ENCODE results near the gene RBP3.

RBP3 gene

DNA sequence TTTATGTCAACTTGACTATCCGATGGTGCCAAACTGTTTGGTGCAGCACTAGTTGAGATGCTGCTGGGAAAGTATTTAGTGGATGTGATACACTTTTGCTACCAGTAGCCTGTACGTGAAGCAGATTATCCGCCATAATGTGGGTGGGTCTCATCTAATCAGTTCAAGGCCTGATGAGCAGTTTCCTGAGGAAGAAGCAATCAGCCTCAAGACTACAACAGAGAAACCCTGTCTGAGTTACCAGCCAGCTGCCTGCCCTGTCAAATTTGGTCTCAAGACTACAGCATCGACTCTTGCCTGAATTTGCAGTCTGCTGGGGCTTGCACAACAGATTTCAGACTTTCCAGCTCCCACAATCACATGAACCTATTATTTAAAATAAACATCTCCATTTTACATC, 10.9 kb upstream of the RBP3 start:
- FAIRE-seq = no peak

DNA sequence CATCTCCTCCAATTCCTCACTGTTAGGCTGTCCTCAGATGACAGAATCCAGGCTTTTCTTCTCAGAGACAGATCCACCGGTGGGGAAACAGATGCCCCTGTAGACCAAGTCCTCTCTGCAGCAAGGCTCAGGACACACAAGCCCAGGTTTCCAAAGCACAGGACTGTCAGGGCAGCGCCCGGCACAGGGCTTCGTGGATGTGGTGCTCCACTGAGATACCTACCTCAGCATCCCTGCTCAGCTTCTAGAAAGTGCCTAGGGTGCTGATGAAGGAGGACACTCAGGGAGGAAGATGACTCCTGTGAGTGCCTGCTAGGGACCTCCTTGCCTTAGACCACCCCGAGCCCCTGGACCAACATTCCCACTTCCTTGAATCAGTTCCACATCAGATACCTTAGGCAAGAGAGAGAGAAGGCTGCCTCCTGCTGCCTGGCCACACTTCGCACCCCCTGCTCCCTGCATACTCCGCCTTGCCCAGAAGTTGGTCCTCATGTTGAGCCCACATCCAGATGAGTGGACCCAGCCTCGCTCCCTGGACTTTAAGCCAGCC, 8.9 kb upstream of the RBP3 start:
- FAIRE-seq = no peak

DNA sequence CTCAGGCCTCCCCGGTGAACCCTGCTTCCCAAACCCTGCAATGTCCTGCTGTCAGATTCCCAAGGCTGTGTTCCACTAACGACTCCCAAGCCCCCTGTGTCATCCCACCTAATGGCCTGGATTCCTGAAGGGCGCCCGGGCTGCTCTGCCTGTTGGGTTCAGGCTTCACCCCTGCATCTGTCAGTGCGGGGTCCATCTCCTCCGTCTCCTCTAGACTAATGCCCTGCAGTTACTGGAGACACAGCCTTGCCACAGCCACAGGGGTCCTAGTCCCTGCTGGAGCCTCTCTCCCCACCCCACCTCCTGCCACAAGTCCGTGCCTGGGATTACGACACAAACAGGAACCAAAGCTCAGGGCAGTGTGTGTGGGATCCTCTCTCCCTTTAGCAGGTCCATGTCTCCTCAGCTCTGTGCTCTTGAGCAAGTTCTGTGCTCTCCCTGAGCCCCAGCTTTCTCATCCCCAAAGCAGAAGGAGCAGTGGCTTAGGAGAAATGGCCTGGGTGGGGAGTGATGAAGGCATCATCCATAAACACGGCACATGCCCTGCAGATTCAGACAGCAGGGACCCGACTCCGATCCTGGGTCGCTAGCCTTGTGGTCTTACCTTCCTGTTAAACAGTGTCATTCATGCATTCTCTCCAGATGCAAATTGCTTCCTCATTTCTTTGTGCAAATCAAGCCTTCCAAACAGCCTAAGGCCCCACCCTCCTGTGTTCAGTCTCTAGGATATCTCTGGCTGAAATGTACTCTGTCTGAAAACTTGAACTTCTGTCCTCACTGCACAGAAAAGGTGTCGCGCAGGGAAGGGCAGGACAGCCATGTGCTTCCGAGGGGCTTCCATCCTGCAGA, 8.2 kb upstream of the RBP3 start:
- FAIRE-seq = no peak

DNA sequence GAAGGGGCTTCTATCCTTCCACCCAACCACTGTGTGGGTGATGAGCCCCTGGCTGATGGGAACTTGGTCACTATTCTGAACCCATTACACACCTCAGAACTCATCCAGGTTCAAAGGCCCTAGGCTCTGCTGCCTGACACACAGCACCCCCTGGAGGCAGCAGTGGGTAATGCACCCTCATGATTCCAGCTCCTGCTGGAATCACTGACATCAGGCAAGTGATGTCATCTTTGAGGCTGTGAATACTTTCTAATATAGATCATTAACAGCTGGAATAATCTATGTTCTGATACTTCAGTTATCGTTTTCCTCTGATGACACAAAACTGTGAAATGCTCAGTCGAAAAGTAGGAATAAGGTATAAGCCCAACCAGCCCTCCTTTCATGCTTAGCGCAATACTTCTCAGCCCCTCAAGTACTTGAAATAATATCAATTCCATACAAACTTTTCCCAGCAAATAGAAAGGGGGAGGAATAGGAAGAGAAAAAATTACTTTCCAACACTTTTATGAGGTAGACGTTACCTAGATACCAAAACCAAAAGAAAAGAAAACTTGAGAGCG, 7.5 kb upstream of the RBP3 start:
- no peak for FAIRE-seq

DNA sequence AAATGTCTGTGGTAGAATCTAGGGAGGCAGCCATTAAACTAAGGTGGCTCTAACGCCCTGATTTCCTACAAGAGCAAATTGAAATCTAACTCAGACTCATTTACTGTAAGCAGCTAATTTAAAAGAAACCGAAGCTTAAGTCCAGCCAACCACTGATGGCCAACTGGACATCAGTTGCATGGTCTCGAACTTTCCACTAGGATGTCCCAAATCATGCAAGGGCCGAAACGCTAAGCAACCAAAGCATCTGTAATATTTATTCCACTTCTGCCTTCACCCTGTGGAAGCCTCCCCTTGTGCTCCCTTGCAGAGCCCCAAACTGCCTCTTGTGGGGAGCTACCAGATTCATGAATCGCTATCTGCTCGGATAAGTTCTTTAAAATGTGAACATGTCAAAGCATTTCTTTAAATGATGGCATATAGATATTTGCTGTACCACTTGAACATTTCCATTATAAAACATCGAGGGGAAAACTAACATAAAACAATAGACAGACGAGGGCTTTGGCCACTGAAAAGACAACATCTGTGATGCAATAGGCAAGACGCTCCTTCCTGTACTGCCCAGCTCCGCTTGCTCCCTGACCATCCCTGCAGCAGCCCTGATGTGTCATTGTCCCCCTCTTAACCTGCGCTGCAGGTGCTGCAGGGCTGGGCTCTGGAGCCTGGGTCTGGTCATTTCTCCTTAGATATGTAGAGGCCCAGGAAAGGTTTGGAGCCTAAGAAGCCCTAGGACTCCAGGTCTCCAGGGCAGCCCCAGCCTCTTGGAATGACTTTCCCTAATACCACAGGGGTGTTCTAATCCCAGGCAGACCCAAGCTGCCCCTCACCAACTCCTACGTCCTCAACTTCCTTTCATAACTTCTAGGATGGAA, 2.9 kb upstream of the RBP3 start:
- no peak for FAIRE-seq

DNA sequence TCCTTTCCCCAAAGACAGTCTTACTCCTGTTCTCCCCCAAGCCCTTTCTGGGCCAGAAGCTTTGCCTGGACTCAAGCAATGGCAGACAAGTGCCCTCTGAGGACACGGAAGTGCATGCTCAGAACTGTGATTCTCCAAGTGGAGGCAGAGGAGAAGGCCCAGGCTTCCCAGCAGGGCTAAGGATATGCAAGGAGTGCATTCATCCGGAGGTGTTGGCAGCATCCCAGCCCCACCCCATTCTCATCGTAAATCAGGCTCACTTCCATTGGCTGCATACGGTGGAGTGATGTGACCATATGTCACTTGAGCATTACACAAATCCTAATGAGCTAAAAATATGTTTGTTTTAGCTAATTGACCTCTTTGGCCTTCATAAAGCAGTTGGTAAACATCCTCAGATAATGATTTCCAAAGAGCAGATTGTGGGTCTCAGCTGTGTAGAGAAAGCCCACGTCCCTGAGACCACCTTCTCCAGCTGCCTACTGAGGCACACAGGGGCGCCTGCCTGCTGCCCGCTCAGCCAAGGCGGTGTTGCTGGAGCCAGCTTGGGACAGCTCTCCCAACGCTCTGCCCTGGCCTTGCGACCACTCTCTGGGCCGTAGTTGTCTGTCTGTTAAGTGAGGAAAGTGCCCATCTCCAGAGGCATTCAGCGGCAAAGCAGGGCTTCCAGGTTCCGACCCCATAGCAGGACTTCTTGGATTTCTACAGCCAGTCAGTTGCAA, 1.4 kb upstream of the RBP3 start:
- no peak for FAIRE-seq

DNA sequence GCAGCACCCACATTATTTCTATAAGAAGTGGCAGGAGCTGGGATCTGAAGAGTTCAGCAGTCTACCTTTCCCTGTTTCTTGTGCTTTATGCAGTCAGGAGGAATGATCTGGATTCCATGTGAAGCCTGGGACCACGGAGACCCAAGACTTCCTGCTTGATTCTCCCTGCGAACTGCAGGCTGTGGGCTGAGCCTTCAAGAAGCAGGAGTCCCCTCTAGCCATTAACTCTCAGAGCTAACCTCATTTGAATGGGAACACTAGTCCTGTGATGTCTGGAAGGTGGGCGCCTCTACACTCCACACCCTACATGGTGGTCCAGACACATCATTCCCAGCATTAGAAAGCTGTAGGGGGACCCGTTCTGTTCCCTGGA, 874 bp upstream of the RBP3 start:
- FAIRE-seq = no peak

DNA sequence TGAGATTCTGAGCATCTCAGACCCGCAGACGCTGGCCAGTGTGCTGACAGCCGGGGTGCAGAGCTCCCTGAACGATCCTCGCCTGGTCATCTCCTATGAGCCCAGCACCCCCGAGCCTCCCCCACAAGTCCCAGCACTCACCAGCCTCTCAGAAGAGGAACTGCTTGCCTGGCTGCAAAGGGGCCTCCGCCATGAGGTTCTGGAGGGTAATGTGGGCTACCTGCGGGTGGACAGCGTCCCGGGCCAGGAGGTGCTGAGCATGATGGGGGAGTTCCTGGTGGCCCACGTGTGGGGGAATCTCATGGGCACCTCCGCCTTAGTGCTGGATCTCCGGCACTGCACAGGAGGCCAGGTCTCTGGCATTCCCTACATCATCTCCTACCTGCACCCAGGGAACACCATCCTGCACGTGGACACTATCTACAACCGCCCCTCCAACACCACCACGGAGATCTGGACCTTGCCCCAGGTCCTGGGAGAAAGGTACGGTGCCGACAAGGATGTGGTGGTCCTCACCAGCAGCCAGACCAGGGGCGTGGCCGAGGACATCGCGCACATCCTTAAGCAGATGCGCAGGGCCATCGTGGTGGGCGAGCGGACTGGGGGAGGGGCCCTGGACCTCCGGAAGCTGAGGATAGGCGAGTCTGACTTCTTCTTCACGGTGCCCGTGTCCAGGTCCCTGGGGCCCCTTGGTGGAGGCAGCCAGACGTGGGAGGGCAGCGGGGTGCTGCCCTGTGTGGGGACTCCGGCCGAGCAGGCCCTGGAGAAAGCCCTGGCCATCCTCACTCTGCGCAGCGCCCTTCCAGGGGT, 703 bp downstream of the RBP3 start:
- no peak for FAIRE-seq

DNA sequence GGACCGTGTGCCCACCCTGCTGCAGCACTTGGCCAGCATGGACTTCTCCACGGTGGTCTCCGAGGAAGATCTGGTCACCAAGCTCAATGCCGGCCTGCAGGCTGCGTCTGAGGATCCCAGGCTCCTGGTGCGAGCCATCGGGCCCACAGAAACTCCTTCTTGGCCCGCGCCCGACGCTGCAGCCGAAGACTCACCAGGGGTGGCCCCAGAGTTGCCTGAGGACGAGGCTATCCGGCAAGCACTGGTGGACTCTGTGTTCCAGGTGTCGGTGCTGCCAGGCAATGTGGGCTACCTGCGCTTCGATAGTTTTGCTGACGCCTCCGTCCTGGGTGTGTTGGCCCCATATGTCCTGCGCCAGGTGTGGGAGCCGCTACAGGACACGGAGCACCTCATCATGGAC, 1.4 kb downstream of the RBP3 start:
- FAIRE-seq = no peak

DNA sequence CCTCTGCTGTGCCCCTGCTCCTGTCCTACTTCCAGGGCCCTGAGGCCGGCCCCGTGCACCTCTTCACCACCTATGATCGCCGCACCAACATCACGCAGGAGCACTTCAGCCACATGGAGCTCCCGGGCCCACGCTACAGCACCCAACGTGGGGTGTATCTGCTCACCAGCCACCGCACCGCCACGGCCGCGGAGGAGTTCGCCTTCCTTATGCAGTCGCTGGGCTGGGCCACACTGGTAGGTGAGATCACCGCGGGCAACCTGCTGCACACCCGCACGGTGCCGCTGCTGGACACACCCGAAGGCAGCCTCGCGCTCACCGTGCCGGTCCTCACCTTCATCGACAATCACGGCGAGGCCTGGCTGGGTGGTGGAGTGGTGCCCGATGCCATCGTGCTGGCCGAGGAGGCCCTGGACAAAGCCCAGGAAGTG, 1.8 kb downstream of the RBP3 start:
- no peak for FAIRE-seq

DNA sequence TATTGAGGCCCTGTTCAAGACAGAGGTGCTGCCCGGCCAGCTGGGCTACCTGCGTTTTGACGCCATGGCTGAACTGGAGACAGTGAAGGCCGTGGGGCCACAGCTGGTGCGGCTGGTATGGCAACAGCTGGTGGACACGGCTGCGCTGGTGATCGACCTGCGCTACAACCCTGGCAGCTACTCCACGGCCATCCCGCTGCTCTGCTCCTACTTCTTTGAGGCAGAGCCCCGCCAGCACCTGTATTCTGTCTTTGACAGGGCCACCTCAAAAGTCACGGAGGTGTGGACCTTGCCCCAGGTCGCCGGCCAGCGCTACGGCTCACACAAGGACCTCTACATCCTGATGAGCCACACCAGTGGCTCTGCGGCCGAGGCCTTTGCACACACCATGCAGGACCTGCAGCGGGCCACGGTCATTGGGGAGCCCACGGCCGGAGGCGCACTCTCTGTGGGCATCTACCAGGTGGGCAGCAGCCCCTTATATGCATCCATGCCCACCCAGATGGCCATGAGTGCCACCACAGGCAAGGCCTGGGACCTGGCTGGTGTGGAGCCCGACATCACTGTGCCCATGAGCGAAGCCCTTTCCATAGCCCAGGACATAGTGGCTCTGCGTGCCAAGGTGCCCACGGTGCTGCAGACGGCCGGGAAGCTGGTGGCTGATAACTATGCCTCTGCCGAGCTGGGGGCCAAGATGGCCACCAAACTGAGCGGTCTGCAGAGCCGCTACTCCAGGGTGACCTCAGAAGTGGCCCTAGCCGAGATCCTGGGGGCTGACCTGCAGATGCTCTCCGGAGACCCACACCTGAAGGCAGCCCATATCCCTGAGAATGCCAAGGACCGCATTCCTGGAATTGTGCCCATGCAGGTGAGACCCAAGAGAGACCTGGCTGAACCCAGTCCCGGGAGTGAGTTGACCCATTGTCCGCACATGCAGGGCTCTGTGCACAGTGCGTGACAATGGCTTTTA, 2.8 kb downstream of the RBP3 start:
- FAIRE-seq = no peak

DNA sequence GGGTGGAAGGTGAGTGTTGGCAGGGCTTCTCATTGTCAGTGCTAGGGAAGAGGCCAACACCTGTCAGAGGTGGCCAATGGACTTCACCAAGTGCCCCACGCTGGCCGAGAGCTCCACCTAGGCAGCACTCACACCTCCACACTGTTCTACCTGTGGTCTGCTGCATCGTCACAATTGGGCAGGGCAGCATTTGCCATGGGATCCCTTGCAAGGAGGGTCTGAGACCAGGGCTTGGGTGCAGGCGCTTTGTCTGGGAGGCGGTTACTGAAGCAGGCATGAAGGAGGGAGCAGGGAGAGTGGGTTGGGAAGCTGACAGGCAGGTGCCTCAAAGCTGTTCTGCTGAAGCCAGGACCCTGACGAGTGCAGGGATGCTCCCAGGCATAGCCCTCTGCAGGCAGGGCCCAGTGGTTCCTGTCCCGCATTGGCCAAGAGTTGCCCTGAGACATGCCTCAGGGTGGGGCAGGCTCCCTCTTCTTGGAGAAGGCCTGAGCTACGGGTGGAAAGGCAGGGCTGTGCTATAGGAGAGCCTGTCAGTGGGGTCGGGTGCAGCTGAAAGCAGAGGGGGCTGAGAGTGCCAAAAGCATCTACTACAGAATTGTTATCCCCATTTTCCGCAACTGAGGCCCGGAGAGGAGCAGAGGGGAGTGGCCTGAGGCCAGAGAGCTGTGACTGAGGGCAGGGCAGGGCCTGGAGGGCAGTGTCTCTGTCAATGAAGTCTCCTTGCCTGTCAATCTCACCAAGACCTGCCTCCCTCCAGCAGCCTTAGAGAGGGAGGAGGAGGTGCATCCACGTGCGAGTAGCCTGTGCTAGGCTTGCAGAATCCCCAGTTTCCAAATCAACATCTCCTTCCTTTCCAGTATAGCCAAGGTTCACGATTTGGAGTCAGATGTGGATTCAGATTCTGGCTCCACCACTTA, 4.0 kb downstream of the RBP3 start:
- no peak for FAIRE-seq

DNA sequence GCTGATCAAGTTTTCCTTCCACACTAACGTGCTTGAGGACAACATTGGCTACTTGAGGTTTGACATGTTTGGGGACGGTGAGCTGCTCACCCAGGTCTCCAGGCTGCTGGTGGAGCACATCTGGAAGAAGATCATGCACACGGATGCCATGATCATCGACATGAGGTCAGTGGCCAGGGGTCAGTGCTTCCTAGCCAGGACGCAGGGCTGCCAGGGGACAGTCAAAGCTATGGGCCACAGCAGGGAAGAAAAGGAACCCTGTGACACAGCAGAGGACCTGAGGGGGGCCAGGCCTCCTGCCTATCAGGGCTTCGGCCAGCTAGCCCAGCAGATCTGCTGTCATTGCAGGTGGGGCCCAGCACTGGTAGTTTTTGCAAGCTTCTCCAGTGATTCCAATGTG, 5.2 kb downstream of the RBP3 start:
- FAIRE-seq = no peak

DNA sequence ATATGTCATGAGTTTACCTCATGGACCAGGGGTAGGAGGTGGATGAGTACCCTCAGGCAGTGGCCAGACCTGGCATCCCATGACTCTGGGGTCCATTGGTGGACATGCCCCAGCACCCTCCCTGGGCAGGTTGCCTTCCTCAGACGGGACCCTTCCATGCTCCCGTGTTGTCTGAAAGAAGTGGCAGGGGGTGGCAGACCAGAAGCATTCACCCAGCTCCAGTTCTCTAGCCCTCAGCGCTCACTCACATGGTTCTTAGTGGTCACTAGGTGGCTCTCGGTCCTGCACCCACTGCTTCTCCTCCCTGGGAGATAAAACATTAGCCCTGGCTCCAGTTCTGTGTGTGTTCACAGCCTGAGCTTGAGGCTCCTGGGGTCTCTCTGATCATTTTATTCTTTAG, 6.0 kb downstream of the RBP3 start:
- no peak for FAIRE-seq

DNA sequence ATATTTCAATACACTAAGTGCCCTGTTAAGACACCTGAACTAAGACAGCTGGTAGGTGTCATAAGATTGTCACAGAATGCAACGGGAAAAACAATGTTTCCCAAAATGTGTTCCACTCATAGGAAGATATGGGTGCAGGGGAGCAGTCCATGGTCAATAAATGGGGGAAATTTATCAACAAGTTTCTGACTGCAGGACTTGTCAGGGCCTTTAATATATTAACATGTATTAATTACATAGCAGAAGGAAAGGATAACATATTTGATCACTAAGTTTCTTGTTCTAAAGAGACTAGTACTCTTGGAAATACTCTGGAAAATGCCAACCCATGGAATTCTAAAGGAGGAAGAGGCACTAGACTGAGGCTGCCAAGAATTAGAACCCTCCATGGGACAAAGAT, 6.7 kb downstream of the RBP3 start:
- no peak for FAIRE-seq

DNA sequence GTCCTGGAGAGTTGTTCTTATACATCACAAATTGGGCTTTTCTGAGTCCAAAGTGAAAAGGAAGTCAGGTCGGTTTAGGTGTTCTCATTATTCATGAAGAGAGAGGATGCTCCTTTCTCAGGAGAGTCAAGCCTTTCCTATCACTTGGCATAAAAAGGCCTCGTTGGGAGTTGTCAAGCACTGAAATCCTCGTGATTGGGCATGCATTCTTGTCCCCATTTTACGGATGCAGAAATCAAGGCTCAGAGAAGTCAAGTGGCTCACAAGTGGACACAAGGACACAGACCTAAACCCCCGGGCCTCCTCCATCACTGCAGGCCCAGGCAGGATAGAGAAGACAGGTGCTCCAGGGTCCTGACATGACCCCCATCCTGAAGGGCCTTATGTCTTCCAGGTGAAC, 8.5 kb downstream of the RBP3 start:
- no peak for FAIRE-seq

DNA sequence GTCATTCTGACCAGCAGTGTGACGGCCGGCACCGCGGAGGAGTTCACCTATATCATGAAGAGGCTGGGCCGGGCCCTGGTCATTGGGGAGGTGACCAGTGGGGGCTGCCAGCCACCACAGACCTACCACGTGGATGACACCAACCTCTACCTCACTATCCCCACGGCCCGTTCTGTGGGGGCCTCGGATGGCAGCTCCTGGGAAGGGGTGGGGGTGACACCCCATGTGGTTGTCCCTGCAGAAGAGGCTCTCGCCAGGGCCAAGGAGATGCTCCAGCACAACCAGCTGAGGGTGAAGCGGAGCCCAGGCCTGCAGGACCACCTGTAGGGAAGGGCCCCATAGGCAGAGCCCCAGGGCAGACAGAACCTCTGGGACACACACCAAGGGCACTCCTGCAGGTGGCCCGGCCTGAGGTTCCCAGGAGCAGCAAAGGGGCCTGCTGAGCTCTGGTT, 9.0 kb downstream of the RBP3 start:
- FAIRE-seq = no peak

DNA sequence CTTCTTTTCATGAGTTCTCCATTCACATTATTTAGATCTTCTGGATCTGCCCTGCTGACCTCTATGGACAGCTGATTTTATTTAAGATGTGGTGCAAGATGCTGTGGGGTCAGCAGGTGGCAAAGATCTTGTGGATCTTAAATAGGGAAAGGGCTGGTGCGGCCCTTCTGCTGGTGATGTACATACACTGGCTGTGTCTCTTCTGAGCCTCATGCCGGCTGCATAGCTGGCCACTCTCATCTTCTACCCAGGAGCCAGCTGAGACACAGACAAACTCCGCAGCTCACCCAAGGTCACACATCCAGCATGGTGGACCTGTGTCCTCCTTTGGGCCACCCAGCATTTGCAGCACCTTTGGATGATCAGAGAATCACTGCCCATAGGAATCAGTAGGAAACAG, 9.7 kb downstream of the RBP3 start:
- FAIRE-seq = no peak

DNA sequence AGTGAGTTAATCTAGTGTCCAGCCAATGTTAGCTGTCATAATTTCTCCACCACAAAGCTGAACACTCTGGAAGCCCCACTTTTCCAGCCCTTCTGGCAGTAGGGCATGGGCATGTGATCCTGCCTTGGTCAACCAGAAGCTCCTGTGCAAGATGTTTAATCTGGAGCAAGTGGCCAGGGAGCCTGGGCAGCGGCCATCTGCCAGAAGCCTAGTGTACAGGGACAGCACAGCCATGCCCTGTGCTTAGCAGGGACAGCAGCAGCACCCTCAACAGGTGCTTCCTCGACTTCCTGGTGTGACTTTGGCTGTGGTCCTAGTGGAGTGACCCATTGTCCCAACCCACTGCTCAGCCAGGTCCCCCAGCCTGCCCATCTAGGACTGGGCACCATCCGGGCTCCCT, 10.3 kb downstream of the RBP3 start:
- no peak for FAIRE-seq

DNA sequence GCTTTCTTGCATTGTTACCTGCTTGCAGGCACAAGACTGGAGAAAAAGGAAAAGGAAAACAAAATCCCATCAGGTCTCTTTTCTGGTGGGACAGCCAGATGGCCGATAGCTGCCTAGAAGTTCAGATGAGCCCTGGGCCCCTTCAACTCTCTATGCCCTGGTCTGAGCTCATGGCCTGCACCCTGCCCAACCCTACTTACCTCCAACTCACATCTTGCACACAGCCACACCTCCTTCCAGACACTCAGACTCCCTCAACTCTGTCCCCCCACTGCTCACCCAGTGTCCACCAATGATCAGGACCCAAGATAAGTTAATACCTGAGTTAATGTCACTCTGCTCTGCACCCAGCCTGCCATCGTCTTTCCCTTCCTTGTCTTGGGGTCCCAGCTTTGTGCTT, 10.9 kb downstream of the RBP3 start:
- no peak for FAIRE-seq
